HG02970 (cell line): ENCODE results near the gene AHRR.

Experiments used
- ATAC-seq: cut with Tn5 transposase; IDR thresholded peaks from one replicate; pipeline ENCODE4 v1.9.1; 2021; ENCODE audit warnings: mild to moderate bottlenecking, moderate library complexity, moderate number of reproducible peaks; ENCODE audit not compliant: unreplicated experiment, low FRiP score

Gene AHRR

DNA sequence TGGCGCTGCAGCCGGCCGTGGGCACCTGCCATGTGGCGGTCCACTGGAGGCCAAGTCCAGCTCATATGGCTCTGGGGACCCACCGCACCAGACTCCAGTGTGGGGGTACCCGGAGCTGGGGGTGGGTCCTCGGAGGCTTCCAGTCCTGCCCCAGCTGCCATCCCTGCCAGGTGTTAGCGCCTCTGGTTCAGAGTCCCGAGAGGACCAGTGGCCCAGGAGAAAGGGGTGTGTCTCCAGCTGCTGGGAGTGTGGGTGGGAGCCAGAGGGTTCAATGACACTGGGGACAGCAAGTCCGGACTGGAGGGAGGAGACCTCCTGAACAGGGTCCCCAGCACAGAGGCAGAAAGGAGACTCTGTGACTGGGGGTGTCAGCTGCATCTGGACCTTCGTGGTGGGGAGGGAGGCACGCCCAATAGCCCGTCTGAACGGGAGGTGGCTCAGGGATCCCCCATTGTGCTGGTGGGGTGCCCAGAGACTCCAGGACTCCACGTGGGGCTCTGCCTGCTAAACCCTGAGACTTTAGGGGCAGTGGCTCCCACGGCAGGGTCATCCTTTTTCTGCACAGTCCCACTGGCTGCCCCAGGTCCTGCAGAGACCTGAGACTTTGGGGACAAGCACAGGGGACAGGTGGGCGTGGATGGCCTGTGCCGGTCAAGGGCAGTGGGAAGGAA is 2.4 kb upstream of the AHRR start:
- ATAC-seq, result no peak

DNA sequence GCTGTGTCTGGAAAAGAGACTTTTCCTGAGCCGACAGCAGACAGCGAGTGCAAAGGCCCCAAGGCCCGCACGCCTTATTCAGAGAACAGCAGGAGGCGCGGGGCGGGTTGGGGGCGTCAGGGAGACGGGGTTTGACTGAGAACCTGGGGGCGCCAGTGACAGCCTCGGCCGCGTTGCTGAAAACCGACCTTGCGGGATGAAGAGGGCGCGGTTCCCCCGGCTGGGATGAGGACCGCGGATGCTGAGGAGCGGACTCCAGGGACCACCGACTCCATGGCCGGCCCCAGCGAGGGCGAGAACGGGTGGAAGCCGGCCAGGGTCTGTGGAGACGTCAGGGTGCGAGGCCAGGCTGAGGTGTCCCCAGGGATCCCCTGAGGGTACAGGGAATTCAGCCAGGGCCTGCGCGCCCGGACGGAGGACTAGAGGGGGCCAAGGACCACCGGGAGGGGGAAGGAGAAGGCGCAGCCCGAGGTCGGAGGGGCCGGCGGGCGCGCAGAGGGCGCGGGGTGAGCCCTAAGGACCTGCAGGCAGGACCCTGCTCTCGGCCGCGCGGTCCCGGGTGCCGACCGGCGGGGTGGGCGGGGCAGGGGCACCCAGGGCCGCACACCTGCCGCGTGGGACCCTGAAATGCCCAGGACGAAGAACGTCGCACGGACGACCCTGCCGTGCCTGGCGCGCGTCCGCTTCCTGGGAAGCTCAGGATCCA is 837 bp upstream of the AHRR start:
- ATAC-seq, result no peak

DNA sequence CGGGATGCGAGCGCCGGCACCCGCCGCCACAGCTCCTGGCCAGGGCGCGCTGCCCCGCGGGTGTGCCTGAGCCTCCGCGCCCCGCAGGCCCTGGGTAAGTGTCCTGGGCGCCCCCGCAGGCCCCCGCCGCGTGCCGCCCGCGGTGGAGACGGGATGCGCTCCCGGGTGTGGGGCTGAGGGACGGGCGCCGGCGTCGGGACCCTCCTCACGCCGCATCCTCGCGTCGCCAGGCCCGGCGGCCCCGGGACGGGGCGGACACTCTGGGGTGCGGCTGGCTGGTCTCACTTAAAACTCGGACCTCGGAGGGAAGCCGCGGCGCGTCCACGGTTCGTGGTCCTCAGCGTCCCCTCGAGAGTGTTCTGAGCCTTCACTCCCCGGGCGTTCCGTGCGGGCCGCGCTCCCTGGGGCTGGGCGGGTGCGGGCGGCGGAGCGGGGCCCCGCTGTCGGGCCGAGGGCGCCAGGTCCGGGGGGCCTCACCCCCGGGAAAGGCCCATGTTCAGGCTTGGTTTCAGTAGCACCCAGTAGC is 275 bp downstream of the AHRR start:
- no peak for ATAC-seq

DNA sequence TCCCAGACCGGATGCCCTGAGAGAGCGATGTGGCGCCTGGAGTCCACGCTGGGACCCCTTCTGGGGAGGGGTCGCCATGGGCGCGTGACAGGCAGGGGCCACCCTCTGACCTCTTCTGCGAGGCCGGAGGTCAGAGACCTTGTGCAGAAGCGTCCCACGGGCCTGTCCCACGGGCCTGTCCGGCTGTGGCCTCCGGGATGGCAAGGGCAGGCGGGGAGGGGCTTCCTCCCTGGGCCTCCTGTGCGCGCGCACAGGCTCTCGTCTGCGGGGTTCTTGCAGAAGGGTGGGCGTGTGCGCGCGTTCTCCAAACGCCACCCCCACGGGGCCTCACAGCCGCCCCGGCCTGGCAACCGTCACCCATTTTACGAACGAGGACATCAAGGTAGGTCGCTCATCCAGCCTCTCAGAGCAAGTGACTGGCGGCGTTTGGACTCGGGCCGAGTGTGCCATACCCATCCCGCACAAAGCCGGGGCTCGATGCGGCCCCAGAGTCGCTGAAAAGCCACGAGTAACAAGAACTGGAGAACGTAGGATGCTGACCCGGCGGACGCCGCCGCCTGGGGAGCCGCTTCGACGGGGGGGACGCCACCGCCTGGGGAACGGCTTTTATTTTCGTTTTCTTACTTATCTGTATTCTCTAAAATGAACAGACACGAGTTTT is 897 bp downstream of the AHRR start:
- ATAC-seq, result no peak

DNA sequence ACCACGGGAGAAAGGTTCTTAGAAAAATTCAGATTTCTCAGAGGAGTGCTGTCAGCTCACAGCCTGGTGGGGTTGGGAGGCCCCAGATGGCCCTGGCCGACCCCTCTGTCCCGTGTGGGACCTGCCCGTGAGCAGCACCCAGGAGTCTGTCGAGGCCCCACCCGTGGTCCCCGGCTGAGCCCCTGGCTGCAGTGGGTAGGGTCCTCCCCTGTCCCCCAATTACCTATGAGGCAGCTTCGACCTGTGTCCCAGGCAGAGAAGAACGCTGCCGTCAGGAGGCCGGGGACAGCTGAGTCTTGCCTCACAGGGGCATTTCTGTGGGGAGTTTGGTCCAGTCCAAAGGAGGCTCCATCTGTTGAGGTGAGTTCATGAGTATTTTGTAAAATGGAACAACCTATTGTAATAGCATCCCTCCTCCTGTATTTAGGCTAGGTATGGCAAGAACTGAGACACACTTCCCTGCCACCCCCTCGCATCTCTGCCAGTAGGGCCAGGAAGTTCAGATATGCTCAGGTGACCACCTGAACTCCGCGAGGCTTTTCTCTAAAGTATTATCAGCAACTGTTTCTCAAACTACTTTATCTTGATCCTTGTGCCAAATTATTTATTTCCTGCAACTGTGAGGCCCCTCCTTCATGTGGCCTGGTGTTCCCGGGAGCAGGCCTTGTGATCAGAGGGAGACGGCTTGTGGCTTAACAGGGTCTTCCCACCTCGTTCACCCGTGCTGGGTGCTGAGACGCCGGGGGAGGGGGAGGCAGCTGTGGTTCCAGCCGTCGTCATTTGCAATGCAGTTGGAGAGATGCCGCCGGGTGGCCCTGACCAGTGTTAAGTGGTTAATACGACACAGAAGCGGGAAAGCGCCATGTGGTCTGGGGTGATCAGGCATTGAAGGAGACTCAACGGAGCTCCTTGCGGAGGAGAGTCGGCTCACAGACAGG is 1.7 kb downstream of the AHRR start:
- no peak for ATAC-seq

DNA sequence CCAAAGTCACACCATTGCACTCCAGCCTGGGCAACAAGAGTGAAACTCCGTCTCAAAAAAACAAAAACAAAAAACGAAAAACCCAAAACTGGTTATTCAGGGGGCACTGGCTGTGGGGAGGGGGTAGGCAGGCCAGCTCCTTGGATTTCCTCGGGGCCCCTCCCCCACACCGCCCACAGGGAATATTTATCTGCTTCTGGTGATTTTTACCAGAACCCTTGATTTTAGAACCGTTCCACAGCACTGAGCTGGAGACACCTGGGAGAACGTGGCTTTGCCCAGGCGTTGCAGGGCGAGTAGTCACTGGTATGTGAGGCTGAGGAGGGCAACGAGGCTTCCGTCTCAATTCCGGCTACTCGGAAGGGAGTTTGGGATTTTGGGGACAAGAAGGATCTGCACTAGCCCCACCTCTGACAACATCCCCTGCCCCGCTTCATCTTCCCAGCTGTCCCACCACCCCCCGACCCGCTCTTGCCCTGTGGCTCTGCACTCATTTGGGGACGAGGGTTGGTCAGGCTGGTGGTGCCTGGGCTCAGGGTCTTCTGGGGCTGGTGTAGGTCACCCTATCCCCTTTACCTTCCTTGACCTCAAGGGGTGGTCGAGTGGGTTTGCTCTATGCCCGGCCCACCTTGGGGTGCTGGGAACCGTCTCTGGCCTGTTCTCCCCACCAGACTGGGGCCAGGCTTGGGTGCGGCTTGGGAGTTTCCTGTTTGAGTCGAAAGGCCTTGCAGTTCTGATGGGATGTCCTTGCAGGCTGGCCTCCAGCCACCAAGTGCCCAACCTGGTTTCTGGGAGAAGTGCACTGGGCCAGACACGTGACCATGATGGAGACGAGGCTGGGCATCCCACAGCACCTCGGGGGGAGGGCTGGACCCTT is 3.5 kb downstream of the AHRR start:
- no peak for ATAC-seq

DNA sequence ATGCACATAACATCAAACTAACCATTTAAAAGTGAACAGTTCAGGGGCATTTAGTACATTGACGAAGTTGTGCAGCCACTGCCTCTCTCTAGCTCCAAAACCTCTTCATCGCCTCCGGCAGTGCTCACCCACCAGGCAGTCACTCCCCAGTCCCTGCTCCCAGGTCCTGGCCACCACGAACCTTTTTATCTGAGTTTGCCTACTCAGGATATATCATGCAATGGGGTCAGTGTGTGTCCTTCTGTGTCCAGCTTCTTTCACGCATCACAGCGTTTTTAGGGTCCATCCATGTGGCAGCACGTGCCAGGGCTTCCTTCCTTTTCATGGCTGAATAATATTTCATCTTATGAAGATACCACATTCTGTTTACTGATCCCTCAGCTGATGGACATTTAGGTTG is 4.6 kb downstream of the AHRR start:
- no peak for ATAC-seq

DNA sequence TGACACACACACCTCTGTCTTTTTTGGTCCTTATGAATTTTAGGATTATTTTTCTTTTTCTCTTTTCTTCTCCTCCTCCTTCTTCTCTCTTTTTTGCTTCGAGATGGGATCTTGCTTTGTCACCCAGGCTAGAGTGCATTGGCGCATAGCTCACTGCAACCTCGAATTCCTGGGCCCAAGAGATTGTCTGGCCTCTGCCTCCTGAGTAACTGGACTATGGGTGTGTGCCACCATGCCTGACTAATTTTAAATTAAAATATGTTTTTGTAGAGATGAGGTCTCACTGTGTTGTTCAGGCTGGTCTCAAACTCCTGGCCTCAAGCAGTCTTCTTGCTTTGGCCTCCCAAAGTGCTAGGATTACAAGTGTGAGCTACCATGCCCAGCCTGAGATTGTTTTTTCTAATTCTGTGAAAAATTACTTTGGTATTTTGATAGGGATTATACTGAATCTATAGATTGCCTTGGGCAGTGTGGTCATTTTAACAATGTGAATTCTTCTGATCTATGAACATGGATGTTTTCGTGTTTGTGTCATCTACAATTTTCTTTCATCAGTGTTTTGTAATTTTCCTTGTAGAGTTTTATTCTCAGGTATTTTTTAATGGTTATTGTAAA is 7.7 kb downstream of the AHRR start:
- no peak for ATAC-seq

DNA sequence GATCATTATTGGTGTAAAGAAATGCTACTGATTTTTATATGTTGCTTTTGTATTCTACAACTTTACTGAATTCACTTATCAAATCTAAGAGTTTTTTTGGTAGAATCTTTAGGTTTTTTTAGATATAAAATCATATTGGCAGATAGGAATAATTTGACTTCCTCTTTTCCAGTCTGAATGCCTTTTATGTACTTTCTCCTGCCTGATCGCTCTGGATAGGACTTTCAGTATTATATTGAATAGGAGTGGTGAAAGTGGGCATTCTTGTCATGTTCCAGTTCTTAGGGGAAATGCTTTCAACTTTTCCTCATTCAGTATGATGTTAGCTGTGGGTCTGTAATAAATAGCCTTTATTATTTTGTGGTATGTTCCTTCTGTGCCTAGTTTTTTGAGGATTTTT is 8.3 kb downstream of the AHRR start:
- ATAC-seq, result no peak

DNA sequence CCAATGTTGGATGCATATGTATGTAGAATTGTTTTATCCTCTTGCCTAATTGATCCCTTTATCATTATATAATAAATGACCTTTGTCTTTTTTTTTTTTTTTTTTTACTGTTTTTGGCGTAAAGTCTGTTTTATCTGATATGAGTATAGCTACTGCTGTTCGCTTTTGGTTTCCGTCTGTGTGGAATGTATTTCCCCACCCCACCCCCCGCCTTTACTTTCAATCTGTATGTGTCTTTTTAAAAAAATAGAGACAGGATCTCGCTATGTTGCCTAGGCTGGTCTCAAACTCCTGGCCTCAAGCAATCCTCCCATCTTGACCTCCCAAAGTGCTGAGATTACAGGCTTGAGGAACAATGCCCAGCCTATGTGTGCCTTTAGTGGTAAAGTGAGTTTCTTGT is 11.3 kb downstream of the AHRR start:
- ATAC-seq, result no peak

DNA sequence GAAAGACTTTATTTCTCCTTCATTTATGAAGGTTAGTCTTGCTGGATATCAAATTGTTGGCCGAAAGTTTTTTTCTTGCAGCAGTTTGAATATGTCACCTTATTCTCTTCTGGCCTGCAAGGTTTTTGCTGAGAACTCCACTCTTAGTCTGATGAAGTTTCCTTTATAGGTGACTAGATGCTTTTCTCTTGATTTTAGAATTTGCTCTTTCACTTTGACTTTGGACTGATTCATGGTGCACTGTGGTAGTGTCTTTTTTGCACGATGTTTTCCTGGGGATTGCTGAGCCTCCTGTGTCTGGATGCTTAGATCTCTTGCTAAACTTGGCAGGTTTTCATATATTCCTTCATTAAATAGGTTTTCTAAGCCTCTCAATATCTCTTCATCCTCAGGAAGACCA is 12.4 kb downstream of the AHRR start:
- no peak for ATAC-seq

DNA sequence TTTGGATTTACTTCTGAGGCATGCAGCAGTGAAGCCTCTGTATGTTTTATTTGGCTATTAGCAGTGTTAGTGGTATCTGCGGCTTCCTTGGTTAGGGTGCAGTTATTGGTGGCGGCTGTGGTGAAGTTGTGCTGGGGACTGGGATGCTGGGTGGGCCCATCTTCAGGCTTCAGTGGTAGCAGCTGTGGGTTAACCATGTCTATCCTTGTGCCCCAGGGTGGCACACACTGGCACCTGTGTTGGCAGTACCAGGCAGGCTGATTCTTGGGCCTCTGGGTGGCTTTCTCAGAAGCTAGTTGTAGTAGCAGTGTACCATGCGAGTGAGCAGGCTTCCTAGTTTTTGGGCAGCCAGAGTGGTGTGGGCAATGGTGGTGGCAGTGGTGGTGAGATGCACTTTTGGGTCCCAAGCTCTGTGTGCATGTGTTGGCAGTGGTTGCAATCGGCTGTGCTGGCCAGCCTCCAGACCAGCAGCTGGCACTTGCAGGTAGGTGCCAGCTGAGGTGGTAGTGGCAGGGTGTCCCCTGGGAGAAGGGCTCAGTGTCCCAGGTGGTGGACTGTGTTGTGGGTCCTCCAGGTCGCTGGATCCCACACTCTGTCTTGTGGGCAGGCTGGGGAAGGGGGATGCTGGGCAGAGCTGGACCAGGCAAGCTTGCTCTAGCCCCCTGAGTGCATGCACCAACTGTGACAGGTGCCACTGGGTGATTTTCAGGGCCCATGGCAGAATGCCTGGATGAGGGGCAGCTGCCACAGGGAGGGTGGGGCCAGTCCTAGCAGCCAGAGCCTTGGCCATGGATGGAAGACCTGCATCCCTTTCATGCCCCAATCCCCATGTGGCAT is 13.6 kb downstream of the AHRR start:
- no peak for ATAC-seq

DNA sequence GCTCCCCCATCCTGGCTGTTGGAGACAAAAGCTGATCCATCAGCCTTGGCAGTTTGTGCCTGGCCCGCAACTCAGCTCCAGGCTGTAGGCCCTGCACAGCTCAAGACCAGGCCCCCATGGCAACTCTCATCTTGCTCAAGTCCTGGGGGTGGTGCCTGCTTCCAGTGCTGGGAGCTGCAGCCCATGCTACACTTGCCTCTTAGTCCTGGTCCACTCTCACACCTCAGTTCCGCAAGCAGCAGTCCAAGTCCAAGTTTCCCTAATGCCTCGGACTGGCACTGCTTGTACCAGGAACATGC is 14.2 kb downstream of the AHRR start:
- ATAC-seq, result no peak

DNA sequence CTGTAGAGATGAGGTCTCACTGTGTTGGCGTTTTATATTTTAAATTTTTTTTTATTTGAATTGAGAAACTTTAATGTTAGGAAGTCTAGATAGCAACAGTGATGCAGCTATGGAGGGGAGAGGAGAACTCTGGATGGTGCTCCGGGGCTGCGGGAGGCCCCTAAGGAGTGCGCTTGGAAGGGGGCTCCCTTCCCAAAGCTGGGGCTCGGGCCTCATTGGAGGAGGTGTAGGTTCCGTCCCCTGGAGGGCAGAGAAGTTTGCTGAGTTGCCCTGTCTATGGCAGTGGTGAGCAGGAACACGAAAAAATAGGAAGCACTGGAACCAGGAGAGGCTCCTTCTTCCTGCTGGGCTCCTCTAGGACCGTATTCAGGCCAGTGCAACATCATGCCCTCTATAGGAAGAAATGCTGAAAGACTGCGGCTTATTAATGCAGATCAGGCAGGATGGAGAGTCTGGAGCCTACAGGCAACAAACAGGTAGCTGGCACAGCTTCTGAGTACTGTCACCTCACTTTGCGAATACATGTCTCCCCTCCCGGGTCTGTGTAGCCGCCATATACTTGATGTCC is 16.1 kb downstream of the AHRR start:
- ATAC-seq, result no peak

DNA sequence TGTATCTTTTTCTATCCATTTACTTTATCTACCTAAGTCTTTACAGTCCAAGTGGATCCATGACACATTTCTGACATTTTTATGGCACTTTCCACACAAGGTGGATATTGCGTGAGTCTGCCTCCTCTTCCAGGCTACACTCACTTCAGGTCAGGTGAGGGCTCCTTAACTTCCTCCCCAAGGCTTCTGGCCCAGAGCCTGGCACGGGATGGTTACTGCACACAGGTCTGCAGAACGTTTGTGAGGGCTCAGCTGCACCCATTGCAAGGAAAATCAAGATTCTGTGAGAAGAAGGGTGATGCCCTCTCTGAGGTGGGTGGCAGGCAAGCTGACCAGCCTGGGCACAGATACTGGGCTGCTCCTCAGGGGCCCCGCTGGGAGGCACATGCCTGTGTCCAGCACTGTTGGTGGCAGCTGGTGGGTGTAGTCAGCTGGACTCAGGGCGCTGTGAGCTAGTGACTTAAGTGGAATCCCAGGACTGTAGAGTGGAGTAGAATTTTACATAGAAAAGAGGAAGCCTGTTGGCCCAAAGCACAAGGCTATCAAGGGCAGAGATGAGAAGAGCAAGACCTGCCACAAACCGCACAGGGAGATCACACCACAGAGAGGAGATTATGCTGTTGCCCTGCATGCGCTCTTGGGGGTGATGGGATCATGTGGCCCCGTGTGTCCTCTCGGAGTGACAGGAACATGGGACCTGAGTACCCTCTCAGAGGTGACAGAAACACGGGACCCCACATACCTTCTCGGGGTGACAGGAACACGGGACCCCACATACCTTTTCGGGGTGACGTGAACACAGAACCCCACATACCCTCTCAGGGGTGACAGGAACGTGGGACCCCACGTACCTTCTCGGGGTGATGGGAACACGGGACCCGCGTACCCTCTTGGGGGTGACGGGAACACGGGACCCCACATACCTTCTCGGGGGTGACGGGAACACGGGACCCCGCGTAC is 21.3 kb downstream of the AHRR start:
- ATAC-seq, result no peak

DNA sequence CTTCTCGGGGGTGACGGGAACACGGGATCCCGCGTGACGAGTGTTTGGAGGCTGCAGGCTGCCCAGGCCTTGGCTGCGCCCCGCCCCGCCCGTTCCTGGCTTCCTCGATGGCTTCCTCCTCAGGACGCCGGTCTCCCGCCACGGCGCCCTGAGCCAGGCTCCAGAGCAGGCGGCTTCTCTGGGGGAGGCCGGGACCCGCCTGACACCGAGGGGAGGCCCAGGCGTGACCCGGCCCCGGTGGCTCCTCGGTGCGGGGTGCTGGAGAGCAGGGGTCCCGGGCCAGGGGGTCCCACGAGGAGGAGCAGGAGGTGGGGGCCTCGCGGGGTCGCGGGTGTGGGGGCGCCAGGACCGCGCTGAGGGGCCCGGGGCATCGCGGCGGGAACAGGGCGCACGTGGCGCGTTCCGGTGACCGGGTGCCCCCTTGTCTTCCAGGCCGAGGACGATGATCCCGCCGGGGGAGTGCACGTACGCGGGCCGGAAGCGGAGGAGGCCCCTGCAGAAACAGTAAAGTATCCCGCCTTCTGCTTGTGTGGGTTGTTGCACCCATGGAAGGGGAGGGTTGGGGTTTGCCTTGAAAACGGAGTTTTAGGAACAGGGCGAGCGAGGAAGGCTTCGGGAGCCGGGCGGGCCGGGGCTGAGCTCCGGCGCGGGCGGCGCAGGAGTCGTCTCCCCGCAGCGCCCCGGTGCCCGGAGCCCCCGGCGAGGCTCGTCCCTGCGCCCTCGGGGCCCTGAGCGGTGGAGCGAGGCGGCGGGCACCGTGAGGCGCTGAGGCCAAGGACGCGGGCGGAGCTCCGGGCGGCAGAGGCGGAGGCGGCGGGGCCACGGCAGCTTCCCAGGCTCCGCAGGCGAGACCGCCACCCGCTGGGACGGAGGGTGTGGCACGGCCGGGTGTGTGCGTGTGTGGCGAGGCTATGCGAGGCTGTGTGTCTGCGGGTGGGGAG is 22.2 kb downstream of the AHRR start:
- ATAC-seq, result no peak
